OCI-LY1 (cell line): ENCODE measurements around the gene TTC39C.

Experiments used
- EZH2 ChIP-seq: fragments of 200-600 bp; sonication (generic), shearing (Covaris generic); IDR thresholded peaks from 2 replicates; pipeline ENCODE4 v1.8.0; 2017; ENCODE audit warnings: borderline replicate concordance, mixed run types, mild to moderate bottlenecking, antibody characterized with exemption, low read length, moderate library complexity, mixed read lengths
- TF ChIP-seq, protein P1 (sequence below): fragments of 200-600 bp; sonication (generic), shearing (Covaris generic); IDR thresholded peaks from 2 replicates; pipeline ENCODE4 v1.5.1; 2017; ENCODE audit warnings: mild to moderate bottlenecking, antibody characterized with exemption, low read length, moderate library complexity, mixed read lengths

DNA sequence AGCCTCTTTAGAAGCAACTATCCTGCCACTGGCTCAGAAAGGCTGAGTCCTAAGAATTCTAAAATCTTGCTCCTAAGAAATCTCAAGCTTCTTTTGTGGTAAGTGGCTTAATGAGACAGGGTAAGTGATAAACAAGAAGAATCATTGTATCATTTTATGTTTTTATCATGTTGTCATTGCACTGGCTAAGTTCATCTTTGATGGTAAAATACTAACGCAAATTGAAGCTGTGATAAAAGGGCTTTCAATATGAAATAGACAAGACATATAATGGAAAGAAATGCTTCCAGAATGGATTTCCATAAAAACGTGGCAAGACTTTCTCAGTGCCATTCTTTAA lies 21.6 kb upstream of the TTC39C start:
- TF ChIP-seq, protein P1, sequence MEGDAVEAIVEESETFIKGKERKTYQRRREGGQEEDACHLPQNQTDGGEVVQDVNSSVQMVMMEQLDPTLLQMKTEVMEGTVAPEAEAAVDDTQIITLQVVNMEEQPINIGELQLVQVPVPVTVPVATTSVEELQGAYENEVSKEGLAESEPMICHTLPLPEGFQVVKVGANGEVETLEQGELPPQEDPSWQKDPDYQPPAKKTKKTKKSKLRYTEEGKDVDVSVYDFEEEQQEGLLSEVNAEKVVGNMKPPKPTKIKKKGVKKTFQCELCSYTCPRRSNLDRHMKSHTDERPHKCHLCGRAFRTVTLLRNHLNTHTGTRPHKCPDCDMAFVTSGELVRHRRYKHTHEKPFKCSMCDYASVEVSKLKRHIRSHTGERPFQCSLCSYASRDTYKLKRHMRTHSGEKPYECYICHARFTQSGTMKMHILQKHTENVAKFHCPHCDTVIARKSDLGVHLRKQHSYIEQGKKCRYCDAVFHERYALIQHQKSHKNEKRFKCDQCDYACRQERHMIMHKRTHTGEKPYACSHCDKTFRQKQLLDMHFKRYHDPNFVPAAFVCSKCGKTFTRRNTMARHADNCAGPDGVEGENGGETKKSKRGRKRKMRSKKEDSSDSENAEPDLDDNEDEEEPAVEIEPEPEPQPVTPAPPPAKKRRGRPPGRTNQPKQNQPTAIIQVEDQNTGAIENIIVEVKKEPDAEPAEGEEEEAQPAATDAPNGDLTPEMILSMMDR = no peak
- no peak for TF ChIP-seq EZH2
